ENCODE results near the gene TFCP2.

GRCh38 chr12:51076236-51076930 is 96.6 kb downstream of the TFCP2 start:
- TF ChIP-seq EZH2 (IDR thresholded peaks at IDR 0.05; ENCODE audit: insufficient read depth, poor library complexity, severe bottlenecking) (no peak), EZH2phosphoT487 (IDR thresholded peaks at IDR 0.05; ENCODE audit: insufficient read depth, low read depth) (no peak)
